OCI-LY3 (cell line): ENCODE data around the gene WNT11.
A peak's percentile ranks its signal among the peaks of the same experiment; 100 is the strongest.

Experiments used
- H2AFZ ChIP-seq: fragments of 200-600, 300-600 bp; shearing (Covaris generic); 2 replicates; pipeline ENCODE4 v1.6.0; 2014; ENCODE audit warnings: antibody characterized with exemption, low read depth, low read length
- H3K27ac ChIP-seq: fragments of 200-600, 300-600 bp; sonication (generic); 2 replicates; pipeline ENCODE4 v1.5.1; 2014; ENCODE audit warnings: mild to moderate bottlenecking, low read length, moderate library complexity, mixed read lengths
- H3K27me3 ChIP-seq: fragments of 200-600, 300-600 bp; sonication (generic); 2 replicates; pipeline ENCODE4 v1.6.1; 2014; ENCODE audit warnings: low read depth, low read length, mixed read lengths
- H3K36me3 ChIP-seq: fragments of 200-600, 300-600 bp; sonication (generic); replicated peaks from 2 replicates; pipeline ENCODE3; 2014; ENCODE audit warnings: low read depth, low read length, mixed read lengths
- H3K4me1 ChIP-seq: fragments of 300-600, 200-600 bp; sonication (generic); 2 replicates; pipeline ENCODE4 v1.6.1; 2014; ENCODE audit warnings: low read length, mixed read lengths
- H3K4me2 ChIP-seq: fragments of 200-600, 300-600 bp; sonication (generic); 2 replicates; pipeline ENCODE4 v1.6.1; 2014; ENCODE audit warnings: low read length, mixed read lengths
- H3K4me3 ChIP-seq: fragments of 300-600, 200-600 bp; sonication (generic); 2 replicates; pipeline ENCODE4 v1.5.1; 2014; ENCODE audit warnings: antibody characterized with exemption, mild to moderate bottlenecking, low read length, moderate library complexity
- H3K79me2 ChIP-seq: fragments of 300-600, 200-600 bp; shearing (Covaris generic); 2 replicates; pipeline ENCODE4 v1.6.1; 2014; ENCODE audit warnings: mild to moderate bottlenecking, low read length, mixed read lengths
- H3K9ac ChIP-seq: fragments of 300-600, 200-600 bp; shearing (Covaris generic); 2 replicates; pipeline ENCODE4 v1.6.0; 2014; ENCODE audit warnings: mild to moderate bottlenecking, low read length, moderate library complexity
- H3K9me3 ChIP-seq: fragments of 200-600, 300-600 bp; shearing (Covaris generic); 2 replicates; pipeline ENCODE4 v1.6.1; 2014; ENCODE audit warnings: low read length, mixed read lengths; ENCODE audit not compliant: insufficient read depth
- H4K20me1 ChIP-seq: fragments of 200-600, 300-600 bp; sonication (generic); 2 replicates; pipeline ENCODE4 v1.6.1; 2016; ENCODE audit warnings: low read length, mixed read lengths; ENCODE audit not compliant: insufficient read depth
- CTCF ChIP-seq: fragments of 200-600, 300-600 bp; sonication (generic); IDR thresholded peaks from 2 replicates; pipeline ENCODE4 v1.5.1; 2014; ENCODE audit warnings: antibody characterized with exemption, low read length, low read depth
- EZH2phosphoT487 ChIP-seq: fragments of 200-600 bp; shearing (Covaris generic); IDR thresholded peaks from 2 replicates; pipeline ENCODE4 v1.6.1; 2018; ENCODE audit warnings: antibody characterized with exemption, mixed run types, low read depth

The WNT11 gene

GRCh38 chr11:76237914-76238313 lies 31.6 kb upstream of the WNT11 start:
- no peaks in the 10 kb centered on the region for H3K36me3 ChIP-seq
- H3K4me1 ChIP-seq: peaks cover 16% of the 10 kb centered on the region
- H3K9ac ChIP-seq: no peak overlapping the region
- H2AFZ ChIP-seq: no peak overlapping the region
- H3K9me3 ChIP-seq: no peaks in the 10 kb centered on the region
- no peaks in the 10 kb centered on the region for H3K79me2 ChIP-seq
- no peak overlapping the region for H3K4me3 ChIP-seq
- peaks cover 13% of the 10 kb centered on the region; the same call in 1 of the 2 replicates for H3K27me3 ChIP-seq
- H4K20me1 ChIP-seq: no peaks in the 10 kb centered on the region
- no peak overlapping the region for H3K4me2 ChIP-seq
- H3K27ac ChIP-seq: no peak overlapping the region
- TF ChIP-seq CTCF: peak; percentile 19; the same call in 1 of the 2 replicates
- TF ChIP-seq EZH2phosphoT487: no peak

GRCh38 chr11:76237000-76237649 lies 30.8 kb upstream of the WNT11 start:
- Histone ChIP-seq H3K4me2 (peak overlapping the region; percentile 88), H3K36me3 (no peaks in the 10 kb centered on the region), H3K27me3 (peaks cover 13% of the 10 kb centered on the region; the same call in 1 of the 2 replicates), H3K4me3 (peak overlapping the region; percentile 94), H2AFZ (0 out of 2 replicates have a peak overlapping the region, but pooled peaks have one; percentile 91), H3K27ac (no peak overlapping the region), H3K4me1 (peaks cover 16% of the 10 kb centered on the region), H3K9me3 (no peaks in the 10 kb centered on the region), H3K79me2 (no peaks in the 10 kb centered on the region), H4K20me1 (no peaks in the 10 kb centered on the region), H3K9ac (no peak overlapping the region)
- TF ChIP-seq CTCF (no peak), EZH2phosphoT487 (no peak)

- Histone ChIP-seq H3K9ac (peak overlapping the region; percentile 62), H3K4me3 (peak overlapping the region; percentile 94), H3K9me3 (no peaks in the 10 kb centered on the region), H3K4me1 (peaks cover 16% of the 10 kb centered on the region), H3K4me2 (peak overlapping the region; percentile 88), H3K27me3 (peaks cover 15% of the 10 kb centered on the region; the same call in 1 of the 2 replicates), H3K27ac (0 out of 2 replicates have a peak overlapping the region, but pooled peaks have one; percentile 84), H4K20me1 (no peaks in the 10 kb centered on the region), H2AFZ (peak overlapping the region; percentile 91), H3K79me2 (no peaks in the 10 kb centered on the region), H3K36me3 (no peaks in the 10 kb centered on the region)
- TF ChIP-seq CTCF: no peak
- TF ChIP-seq EZH2phosphoT487: no peak
These were observed 30.0 kb upstream of the WNT11 start for GRCh38 chr11:76236092-76236999.
